Measurements from ENCODE around the gene CNTNAP5.
"Not testable (repeated sequence)": the region's sequence is repeated elsewhere in the genome, so short reads cannot be mapped to it uniquely, and the experiment has no call there.

Gene CNTNAP5

GRCh38 chr2:124382067-124382618 lies 357.1 kb downstream of the CNTNAP5 start:
- DNase-seq (ENCODE audit: low read depth, low spot score): no peak
- Histone ChIP-seq H3K27me3 (ENCODE audit: control insufficient read depth, insufficient read depth, low read length) (no peaks in the 10 kb centered on the region), H3K36me3 (ENCODE audit: control insufficient read depth, insufficient read depth, low read length) (no peaks in the 10 kb centered on the region), H3K27ac (ENCODE audit: low read length) (no peak overlapping the region), H3K9me3 (ENCODE audit: control insufficient read depth, insufficient read depth, low read length) (no peaks in the 10 kb centered on the region), H3K4me3 (ENCODE audit: low read length) (no peak overlapping the region), H3K4me1 (ENCODE audit: control insufficient read depth, insufficient read depth, low read length) (peaks cover 4% of the 10 kb centered on the region; the same call in 1 of the 2 replicates)
- no CpG with 5 or more reads among the region's 1 CpG for WGBS (ENCODE audit: insufficient coverage, insufficient read length)

GRCh38 chr2:124395961-124396360 lies 370.9 kb downstream of the CNTNAP5 start:
- Histone ChIP-seq H3K4me3 (ENCODE audit: low read length) (no peak overlapping the region), H3K27me3 (ENCODE audit: control insufficient read depth, insufficient read depth, low read length) (no peaks in the 10 kb centered on the region), H3K36me3 (ENCODE audit: control insufficient read depth, insufficient read depth, low read length) (no peaks in the 10 kb centered on the region), H3K9me3 (ENCODE audit: control insufficient read depth, insufficient read depth, low read length) (no peaks in the 10 kb centered on the region), H3K4me1 (ENCODE audit: control insufficient read depth, insufficient read depth, low read length) (no peaks in the 10 kb centered on the region), H3K27ac (ENCODE audit: low read length) (no peak overlapping the region)
- DNase-seq (ENCODE audit: low read depth, low spot score): no peak
- no CpG with 5 or more reads among the region's 3 CpGs for WGBS (ENCODE audit: insufficient coverage, insufficient read length)

GRCh38 chr2:124402274-124402673 lies 377.2 kb downstream of the CNTNAP5 start:
- no CpG with 5 or more reads among the region's 3 CpGs for WGBS (ENCODE audit: insufficient coverage, insufficient read length)
- DNase-seq (ENCODE audit: low read depth, low spot score): no peak
- Histone ChIP-seq H3K36me3 (ENCODE audit: control insufficient read depth, insufficient read depth, low read length) (no peaks in the 10 kb centered on the region), H3K4me3 (ENCODE audit: low read length) (no peak overlapping the region), H3K9me3 (ENCODE audit: control insufficient read depth, insufficient read depth, low read length) (no peaks in the 10 kb centered on the region), H3K27ac (ENCODE audit: low read length) (no peak overlapping the region), H3K4me1 (ENCODE audit: control insufficient read depth, insufficient read depth, low read length) (no peaks in the 10 kb centered on the region), H3K27me3 (ENCODE audit: control insufficient read depth, insufficient read depth, low read length) (no peaks in the 10 kb centered on the region)

- H3K36me3 ChIP-seq (ENCODE audit: control insufficient read depth, insufficient read depth, low read length); H3K4me1 ChIP-seq (ENCODE audit: control insufficient read depth, insufficient read depth, low read length); H3K27me3 ChIP-seq (ENCODE audit: control insufficient read depth, insufficient read depth, low read length); H3K4me3 ChIP-seq (ENCODE audit: low read length); H3K27ac ChIP-seq (ENCODE audit: low read length); DNase-seq (ENCODE audit: low read depth, low spot score); H3K9me3 ChIP-seq (ENCODE audit: control insufficient read depth, insufficient read depth, low read length): not testable (repeated sequence)
- WGBS (ENCODE audit: insufficient coverage, insufficient read length): no CpG with 5 or more reads among the region's 35 CpGs
Observed at GRCh38 chr2:124407836-124408534, 382.9 kb downstream of the CNTNAP5 start.

- Histone ChIP-seq H3K27me3 (ENCODE audit: control insufficient read depth, insufficient read depth, low read length) (no peaks in the 10 kb centered on the region), H3K4me3 (ENCODE audit: low read length) (no peak overlapping the region), H3K27ac (ENCODE audit: low read length) (no peak overlapping the region), H3K4me1 (ENCODE audit: control insufficient read depth, insufficient read depth, low read length) (peaks cover 3% of the 10 kb centered on the region), H3K36me3 (ENCODE audit: control insufficient read depth, insufficient read depth, low read length) (no peaks in the 10 kb centered on the region), H3K9me3 (ENCODE audit: control insufficient read depth, insufficient read depth, low read length) (no peaks in the 10 kb centered on the region)
- WGBS (ENCODE audit: insufficient coverage, insufficient read length): no CpG with 5 or more reads among the region's 1 CpG
- DNase-seq (ENCODE audit: low read depth, low spot score): no peak
Observed at GRCh38 chr2:124424074-124424473, 399.0 kb downstream of the CNTNAP5 start.

GRCh38 chr2:124426122-124426521 lies 401.0 kb downstream of the CNTNAP5 start:
- no CpG with 5 or more reads among the region's 2 CpGs for WGBS (ENCODE audit: insufficient coverage, insufficient read length)
- Histone ChIP-seq H3K27me3 (ENCODE audit: control insufficient read depth, insufficient read depth, low read length) (no peaks in the 10 kb centered on the region), H3K36me3 (ENCODE audit: control insufficient read depth, insufficient read depth, low read length) (no peaks in the 10 kb centered on the region), H3K4me1 (ENCODE audit: control insufficient read depth, insufficient read depth, low read length) (peaks cover 3% of the 10 kb centered on the region), H3K4me3 (ENCODE audit: low read length) (no peak overlapping the region), H3K27ac (ENCODE audit: low read length) (no peak overlapping the region), H3K9me3 (ENCODE audit: control insufficient read depth, insufficient read depth, low read length) (no peaks in the 10 kb centered on the region)
- DNase-seq (ENCODE audit: low read depth, low spot score): no peak

- Histone ChIP-seq H3K27ac (ENCODE audit: low read length) (no peak overlapping the region), H3K27me3 (ENCODE audit: control insufficient read depth, insufficient read depth, low read length) (no peaks in the 10 kb centered on the region), H3K4me1 (ENCODE audit: control insufficient read depth, insufficient read depth, low read length) (peaks cover 3% of the 10 kb centered on the region), H3K4me3 (ENCODE audit: low read length) (no peak overlapping the region), H3K36me3 (ENCODE audit: control insufficient read depth, insufficient read depth, low read length) (no peaks in the 10 kb centered on the region), H3K9me3 (ENCODE audit: control insufficient read depth, insufficient read depth, low read length) (no peaks in the 10 kb centered on the region)
- DNase-seq (ENCODE audit: low read depth, low spot score): no peak
- no CpG with 5 or more reads among the region's 2 CpGs for WGBS (ENCODE audit: insufficient coverage, insufficient read length)
Observed at GRCh38 chr2:124426625-124427024, 401.5 kb downstream of the CNTNAP5 start.

GRCh38 chr2:124437811-124438210 lies 412.7 kb downstream of the CNTNAP5 start:
- Histone ChIP-seq H3K36me3 (ENCODE audit: control insufficient read depth, insufficient read depth, low read length) (no peaks in the 10 kb centered on the region), H3K9me3 (ENCODE audit: control insufficient read depth, insufficient read depth, low read length) (no peaks in the 10 kb centered on the region), H3K4me1 (ENCODE audit: control insufficient read depth, insufficient read depth, low read length) (no peaks in the 10 kb centered on the region), H3K27ac (ENCODE audit: low read length) (no peak overlapping the region), H3K27me3 (ENCODE audit: control insufficient read depth, insufficient read depth, low read length) (no peaks in the 10 kb centered on the region), H3K4me3 (ENCODE audit: low read length) (no peak overlapping the region)
- no CpG with 5 or more reads among the region's 1 CpG for WGBS (ENCODE audit: insufficient coverage, insufficient read length)
- DNase-seq (ENCODE audit: low read depth, low spot score): peak; percentile 16

GRCh38 chr2:124450481-124450880 lies 425.4 kb downstream of the CNTNAP5 start:
- no peak overlapping the region for H3K4me3 ChIP-seq (ENCODE audit: low read length)
- no peaks in the 10 kb centered on the region for H3K36me3 ChIP-seq (ENCODE audit: control insufficient read depth, insufficient read depth, low read length)
- no peaks in the 10 kb centered on the region for H3K27me3 ChIP-seq (ENCODE audit: control insufficient read depth, insufficient read depth, low read length)
- H3K4me1 ChIP-seq (ENCODE audit: control insufficient read depth, insufficient read depth, low read length): no peaks in the 10 kb centered on the region
- no peak for DNase-seq (ENCODE audit: low read depth, low spot score)
- WGBS (ENCODE audit: insufficient coverage, insufficient read length): no CpG with 5 or more reads among the region's 2 CpGs
- H3K27ac ChIP-seq (ENCODE audit: low read length): no peak overlapping the region
- H3K9me3 ChIP-seq (ENCODE audit: control insufficient read depth, insufficient read depth, low read length): no peaks in the 10 kb centered on the region

- Histone ChIP-seq H3K27me3 (ENCODE audit: control insufficient read depth, insufficient read depth, low read length) (no peaks in the 10 kb centered on the region), H3K9me3 (ENCODE audit: control insufficient read depth, insufficient read depth, low read length) (no peaks in the 10 kb centered on the region), H3K27ac (ENCODE audit: low read length) (no peak overlapping the region), H3K36me3 (ENCODE audit: control insufficient read depth, insufficient read depth, low read length) (no peaks in the 10 kb centered on the region), H3K4me3 (ENCODE audit: low read length) (no peak overlapping the region), H3K4me1 (ENCODE audit: control insufficient read depth, insufficient read depth, low read length) (no peaks in the 10 kb centered on the region)
- no peak for DNase-seq (ENCODE audit: low read depth, low spot score)
- WGBS (ENCODE audit: insufficient coverage, insufficient read length): no CpG with 5 or more reads among the region's 2 CpGs
Observed at GRCh38 chr2:124476291-124476690, 451.2 kb downstream of the CNTNAP5 start.

GRCh38 chr2:124478761-124479160 lies 453.7 kb downstream of the CNTNAP5 start:
- Histone ChIP-seq H3K4me1 (ENCODE audit: control insufficient read depth, insufficient read depth, low read length) (no peaks in the 10 kb centered on the region; the same call in 1 of the 2 replicates), H3K27ac (ENCODE audit: low read length) (no peak overlapping the region), H3K4me3 (ENCODE audit: low read length) (no peak overlapping the region), H3K36me3 (ENCODE audit: control insufficient read depth, insufficient read depth, low read length) (no peaks in the 10 kb centered on the region), H3K9me3 (ENCODE audit: control insufficient read depth, insufficient read depth, low read length) (no peaks in the 10 kb centered on the region), H3K27me3 (ENCODE audit: control insufficient read depth, insufficient read depth, low read length) (no peaks in the 10 kb centered on the region)
- 100% methylated on average over 1 of the region's 6 CpGs for WGBS (ENCODE audit: insufficient coverage, insufficient read length)
- no peak for DNase-seq (ENCODE audit: low read depth, low spot score)
